Right atrium auricular region (tissue), 2 donors: ENCODE results near the gene TARP.

Experiments
- DNase-seq: peaks from one replicate; pipeline ENCODE4 v3.0.0-alpha.2; 2019; ENCODE audit warnings: low spot score
- H3K27ac ChIP-seq, 2 donors: fragments of 200-600 bp; sonication (generic); 1 replicate in 1 of 2; 2 replicates in 1 of 2; pipeline ENCODE4 v1.5.1; 2016 to 2019
- H3K27me3 ChIP-seq, 2 donors: fragments of 200-600 bp; sonication (generic); one replicate each; pipeline versions ENCODE4 v1.5.1 to v1.6.0; 2017 to 2019
- H3K36me3 ChIP-seq: fragments of 200-600 bp; sonication (generic); one replicate; pipeline ENCODE4 v1.5.1; 2016
- H3K4me1 ChIP-seq, 2 donors: fragments of 200-600 bp; sonication (generic); one replicate each; pipeline versions ENCODE4 v1.5.1 to v1.6.0; 2017 to 2019
- H3K4me3 ChIP-seq, 2 donors: fragments of 200-600 bp; sonication (generic); 1 replicate in 1 of 2; 2 replicates in 1 of 2; pipeline ENCODE4 v1.5.1; 2017 to 2019; ENCODE audit warnings: mild to moderate bottlenecking in 1 of 2, moderate library complexity in 1 of 2
- H3K9me3 ChIP-seq, 2 donors: fragments of 200-600 bp; sonication (generic); one replicate each; pipeline ENCODE4 v1.5.1; 2019
- CTCF ChIP-seq, 2 donors: fragments of 200-600 bp; sonication (generic); IDR thresholded peaks; one replicate each; pipeline ENCODE4 v1.5.1; 2019; ENCODE audit warnings: antibody characterized with exemption in 2 of 2

TARP gene

GRCh38 chr7:38312821-38313220 lies 39.4 kb upstream of the TARP start:
- Histone ChIP-seq H3K4me1 (peaks cover 0 to 7% of the 10 kb centered on the region in 2 donors), H3K4me3 (no peak overlapping the region), H3K27me3 (no peaks in the 10 kb centered on the region), H3K9me3 (no peaks in the 10 kb centered on the region), H3K27ac (peak overlapping the region in 1 of 2 donors; percentile 23), H3K36me3 (no peaks in the 10 kb centered on the region)
- no peak for DNase-seq
- no peak for TF ChIP-seq CTCF (IDR thresholded peaks at IDR 0.05)

GRCh38 chr7:38311329-38311937 lies 38.0 kb upstream of the TARP start:
- Histone ChIP-seq H3K36me3 (no peaks in the 10 kb centered on the region), H3K4me1 (peaks cover 0 to 7% of the 10 kb centered on the region in 2 donors), H3K27me3 (no peaks in the 10 kb centered on the region), H3K9me3 (no peaks in the 10 kb centered on the region), H3K27ac (no peak overlapping the region), H3K4me3 (peak overlapping the region; percentile 46 to 58)
- no peak for DNase-seq
- TF ChIP-seq CTCF (IDR thresholded peaks at IDR 0.05): no peak

GRCh38 chr7:38310591-38311101 lies 37.2 kb upstream of the TARP start:
- Histone ChIP-seq H3K27ac (no peak overlapping the region), H3K4me1 (peaks cover 0 to 7% of the 10 kb centered on the region in 2 donors), H3K9me3 (no peaks in the 10 kb centered on the region), H3K36me3 (no peaks in the 10 kb centered on the region), H3K4me3 (peak overlapping the region; percentile 46 to 58), H3K27me3 (no peaks in the 10 kb centered on the region)
- no peak for TF ChIP-seq CTCF (IDR thresholded peaks at IDR 0.05)
- DNase-seq: peak; percentile 62

GRCh38 chr7:38309555-38309954 lies 36.1 kb upstream of the TARP start:
- Histone ChIP-seq H3K36me3 (no peaks in the 10 kb centered on the region), H3K9me3 (no peaks in the 10 kb centered on the region), H3K27ac (no peak overlapping the region), H3K4me3 (no peak overlapping the region), H3K4me1 (peaks cover 0 to 7% of the 10 kb centered on the region in 2 donors), H3K27me3 (no peaks in the 10 kb centered on the region)
- TF ChIP-seq CTCF (IDR thresholded peaks at IDR 0.05): no peak
- DNase-seq: no peak

GRCh38 chr7:38308140-38308539 lies 34.7 kb upstream of the TARP start:
- Histone ChIP-seq H3K9me3 (no peaks in the 10 kb centered on the region), H3K27ac (no peak overlapping the region)
- no peak for DNase-seq

More at GRCh38 chr7:38308140-38308539, 34.7 kb upstream of the TARP start:
- Histone ChIP-seq H3K36me3 (no peaks in the 10 kb centered on the region), H3K4me1 (peaks cover 0 to 7% of the 10 kb centered on the region in 2 donors), H3K4me3 (no peak overlapping the region), H3K27me3 (no peaks in the 10 kb centered on the region)
- TF ChIP-seq CTCF (IDR thresholded peaks at IDR 0.05): no peak
